Measurements from ENCODE around the gene GATA1. TPM values are rescaled to one million over a fixed set of nuclear protein-coding genes. Genes with fewer than 3 reads are reported as not detected.
"Not testable (repeated sequence)": the region's sequence is repeated elsewhere in the genome, so short reads cannot be mapped to it uniquely, and the experiment has no call there.

The GATA1 gene
- total and polyA plus RNA-seq, 2 experiments from 2014 or later, result not detected

- in situ Hi-C loops (cut with MboI), result no loop called here
These were observed 31.7 kb downstream of the GATA1 start for GRCh38 chrX:48818098-48818497.

GRCh38 chrX:48818866-48819265, 32.5 kb downstream of the GATA1 start:
- H3K27ac ChIP-seq, result no peak overlapping the region
- in situ Hi-C loops (cut with MboI), result no loop called here
- no peaks in the 10 kb centered on the region for H3K4me1 ChIP-seq (ENCODE audit: insufficient read depth)
- no peak for DNase-seq
- no peaks in the 10 kb centered on the region for H3K27me3 ChIP-seq (replicated peaks; ENCODE audit: insufficient read depth)
- no peaks in the 10 kb centered on the region for H3K9me3 ChIP-seq (ENCODE audit: low read depth)
- no peaks in the 10 kb centered on the region for H3F3A ChIP-seq (ENCODE audit: insufficient read depth)
- H4K20me1 ChIP-seq (ENCODE audit: insufficient read depth), result no peaks in the 10 kb centered on the region
- H3K9me2 ChIP-seq (ENCODE audit: insufficient read depth), result no peaks in the 10 kb centered on the region
- H3K36me3 ChIP-seq (ENCODE audit: low read depth), result no peaks in the 10 kb centered on the region
- no peak overlapping the region for H3K4me2 ChIP-seq (ENCODE audit: unreplicated experiment)
- no peaks in the 10 kb centered on the region for H3K79me2 ChIP-seq (ENCODE audit: insufficient read depth)
- H2AFZ ChIP-seq, result no peak overlapping the region
- no peak for TF ChIP-seq EZH2 (IDR thresholded peaks at IDR 0.05; ENCODE audit: insufficient read depth, poor library complexity, severe bottlenecking)
- no peak for TF ChIP-seq EZH2phosphoT487 (IDR thresholded peaks at IDR 0.05; ENCODE audit: insufficient read depth, low read depth)
- WGBS, 2 experiments (ENCODE audit: low coverage in 1 of 2, low lambda C conversion rate in 2 of 2, missing lambda C conversion rate in 2 of 2), result 100% methylated on average over 1 of the region's 4 CpGs
- no peak overlapping the region for H3K9ac ChIP-seq
- H3K4me3 ChIP-seq, result no peak overlapping the region

More at GRCh38 chrX:48818098-48818497, 31.7 kb downstream of the GATA1 start:
- no peak overlapping the region for H3K27ac ChIP-seq
- 73 to 95% methylated on average over 6 to 14 of the region's 16 CpGs for WGBS, 2 experiments (ENCODE audit: low coverage in 1 of 2, low lambda C conversion rate in 2 of 2, missing lambda C conversion rate in 2 of 2)
- no peak for TF ChIP-seq EZH2 (IDR thresholded peaks at IDR 0.05; ENCODE audit: insufficient read depth, poor library complexity, severe bottlenecking)
- TF ChIP-seq EZH2phosphoT487 (IDR thresholded peaks at IDR 0.05; ENCODE audit: insufficient read depth, low read depth), result no peak
- no peaks in the 10 kb centered on the region for H3K36me3 ChIP-seq (ENCODE audit: low read depth)
- no peak for DNase-seq
- H3K4me2 ChIP-seq (ENCODE audit: unreplicated experiment), result no peak overlapping the region
- H3K9me2 ChIP-seq (ENCODE audit: insufficient read depth), result no peaks in the 10 kb centered on the region
- H3K27me3 ChIP-seq (replicated peaks; ENCODE audit: insufficient read depth), result no peaks in the 10 kb centered on the region
- H3K9me3 ChIP-seq (ENCODE audit: low read depth), result no peaks in the 10 kb centered on the region
- no peak overlapping the region for H3K9ac ChIP-seq
- H2AFZ ChIP-seq, result no peak overlapping the region
- no peak overlapping the region for H3K4me3 ChIP-seq
- no peaks in the 10 kb centered on the region for H3F3A ChIP-seq (ENCODE audit: insufficient read depth)
- H3K79me2 ChIP-seq (ENCODE audit: insufficient read depth), result no peaks in the 10 kb centered on the region
- no peaks in the 10 kb centered on the region for H3K4me1 ChIP-seq (ENCODE audit: insufficient read depth)
- no peaks in the 10 kb centered on the region for H4K20me1 ChIP-seq (ENCODE audit: insufficient read depth)

- in situ Hi-C loops (cut with MboI); H3K9me3 ChIP-seq (ENCODE audit: low read depth): not testable (repeated sequence)
These were observed 33.0 kb downstream of the GATA1 start for GRCh38 chrX:48819394-48819793.

GRCh38 chrX:48823053-48823452, 36.7 kb downstream of the GATA1 start:
- 63 to 100% methylated on average over 1 to 5 of the region's 6 CpGs for WGBS, 2 experiments (ENCODE audit: low coverage in 1 of 2, low lambda C conversion rate in 2 of 2, missing lambda C conversion rate in 2 of 2)
- no peak overlapping the region for H3K4me2 ChIP-seq (ENCODE audit: unreplicated experiment)
- in situ Hi-C loops (cut with MboI), result no loop called here

More at GRCh38 chrX:48819394-48819793, 33.0 kb downstream of the GATA1 start:
- not testable (repeated sequence) for H3K27me3 ChIP-seq (replicated peaks; ENCODE audit: insufficient read depth); H3K9me2 ChIP-seq (ENCODE audit: insufficient read depth); H3F3A ChIP-seq (ENCODE audit: insufficient read depth); H3K36me3 ChIP-seq (ENCODE audit: low read depth); H3K4me2 ChIP-seq (ENCODE audit: unreplicated experiment); H3K4me1 ChIP-seq (ENCODE audit: insufficient read depth); DNase-seq; H4K20me1 ChIP-seq (ENCODE audit: insufficient read depth); H3K4me3 ChIP-seq; H3K9ac ChIP-seq; H3K79me2 ChIP-seq (ENCODE audit: insufficient read depth); H2AFZ ChIP-seq; H3K27ac ChIP-seq
- 78 to 84% methylated on average over 4 to 8 of the region's 9 CpGs for WGBS, 2 experiments (ENCODE audit: low coverage in 1 of 2, low lambda C conversion rate in 2 of 2, missing lambda C conversion rate in 2 of 2)

GRCh38 chrX:48824066-48824465, 37.7 kb downstream of the GATA1 start:
- Histone ChIP-seq H3K36me3 (ENCODE audit: low read depth) (no peaks in the 10 kb centered on the region), H3F3A (ENCODE audit: insufficient read depth) (no peaks in the 10 kb centered on the region), H3K9ac (no peak overlapping the region), H3K4me1 (ENCODE audit: insufficient read depth) (no peaks in the 10 kb centered on the region), H3K9me3 (ENCODE audit: low read depth) (no peaks in the 10 kb centered on the region), H3K27ac (no peak overlapping the region), H2AFZ (no peak overlapping the region), H4K20me1 (ENCODE audit: insufficient read depth) (no peaks in the 10 kb centered on the region), H3K79me2 (ENCODE audit: insufficient read depth) (no peaks in the 10 kb centered on the region), H3K9me2 (ENCODE audit: insufficient read depth) (no peaks in the 10 kb centered on the region), H3K4me3 (no peak overlapping the region), H3K27me3 (replicated peaks; ENCODE audit: insufficient read depth) (no peaks in the 10 kb centered on the region), H3K4me2 (ENCODE audit: unreplicated experiment) (no peak overlapping the region)
- TF ChIP-seq EZH2 (IDR thresholded peaks at IDR 0.05; ENCODE audit: insufficient read depth, poor library complexity, severe bottlenecking) (no peak), EZH2phosphoT487 (IDR thresholded peaks at IDR 0.05; ENCODE audit: insufficient read depth, low read depth) (no peak)
- DNase-seq, result no peak
- 95 to 97% methylated on average over 7 to 8 of the region's 8 CpGs for WGBS, 2 experiments (ENCODE audit: low coverage in 1 of 2, low lambda C conversion rate in 2 of 2, missing lambda C conversion rate in 2 of 2)
- in situ Hi-C loops (cut with MboI), result no loop called here

More at GRCh38 chrX:48823053-48823452, 36.7 kb downstream of the GATA1 start:
- Histone ChIP-seq H3F3A (ENCODE audit: insufficient read depth) (no peaks in the 10 kb centered on the region), H4K20me1 (ENCODE audit: insufficient read depth) (no peaks in the 10 kb centered on the region), H3K9me3 (ENCODE audit: low read depth) (no peaks in the 10 kb centered on the region), H3K4me1 (ENCODE audit: insufficient read depth) (no peaks in the 10 kb centered on the region), H3K27ac (no peak overlapping the region), H3K36me3 (ENCODE audit: low read depth) (no peaks in the 10 kb centered on the region), H3K9me2 (ENCODE audit: insufficient read depth) (no peaks in the 10 kb centered on the region), H3K4me3 (no peak overlapping the region), H3K27me3 (replicated peaks; ENCODE audit: insufficient read depth) (no peaks in the 10 kb centered on the region), H3K9ac (no peak overlapping the region), H2AFZ (no peak overlapping the region), H3K79me2 (ENCODE audit: insufficient read depth) (no peaks in the 10 kb centered on the region)
- TF ChIP-seq EZH2 (IDR thresholded peaks at IDR 0.05; ENCODE audit: insufficient read depth, poor library complexity, severe bottlenecking), result no peak
- no peak for TF ChIP-seq EZH2phosphoT487 (IDR thresholded peaks at IDR 0.05; ENCODE audit: insufficient read depth, low read depth)
- DNase-seq, result no peak
